Vagina (tissue), 2 donors: ENCODE results near the gene HMGXB3. TPM values are rescaled to one million over a fixed set of nuclear protein-coding genes. Genes with fewer than 3 reads are reported as not detected.
"Not testable (repeated sequence)": the region's sequence is repeated elsewhere in the genome, so short reads cannot be mapped to it uniquely, and the experiment has no call there.

Experiments used
- DNase-seq, 2 donors: peaks; one replicate each; pipeline ENCODE4 v3.0.0-alpha.2; 2017; ENCODE audit errors: extremely low spot score in 2 of 2
- H3K27ac ChIP-seq: fragments of 200-600 bp; sonication (generic); one replicate; pipeline ENCODE4 v1.5.1; 2019
- H3K27me3 ChIP-seq: fragments of 200-600 bp; sonication (generic); one replicate; pipeline ENCODE4 v1.5.1; 2019
- H3K36me3 ChIP-seq, 2 donors: fragments of 200-600 bp; sonication (generic); one replicate each; pipeline ENCODE4 v1.5.1; 2017 to 2019
- H3K4me1 ChIP-seq: fragments of 200-600 bp; sonication (generic); one replicate; pipeline ENCODE4 v1.5.1; 2019
- H3K4me3 ChIP-seq, 2 donors: fragments of 200-600 bp; sonication (generic); 1 replicate in 1 of 2; 2 replicates in 1 of 2; pipeline ENCODE4 v1.5.1; 2016 to 2019
- H3K9me3 ChIP-seq: fragments of 200-600 bp; sonication (generic); one replicate; pipeline ENCODE4 v1.5.1; 2019
- POLR2A ChIP-seq, 2 donors: fragments of 450-650 bp; IDR thresholded peaks; one replicate each; pipeline ENCODE4 v1.6.1; 2017; ENCODE audit warnings: antibody characterized with exemption in 2 of 2, mild to moderate bottlenecking in 2 of 2, moderate library complexity in 2 of 2
- POLR2AphosphoS5 ChIP-seq, 2 donors: sonication (generic); formaldehyde crosslinking; IDR thresholded peaks; one replicate each; pipeline ENCODE4 v1.9.0; 2017; ENCODE audit warnings: antibody characterized with exemption in 2 of 2, mild to moderate bottlenecking in 2 of 2, low read depth in 1 of 2; ENCODE audit not compliant: insufficient read depth in 1 of 2
- intact Hi-C: fragments of 100-400 bp; cut with DNase I; formaldehyde crosslinking; loops from one replicate; pipeline ENCODE4 v1.15.1; 2023
- total RNA-seq: library from RNA; depleted of rRNA; stranded (reverse); fragments of >200 nt; gene quantifications from one replicate; pipeline ENCODE4 v1.2.3, GENCODE V29; 2016
- TF ChIP-seq, protein P1 (sequence below), 3 experiments: fragments of 450-650 bp in 2 of 3; fragments of 200-600 bp in 1 of 3; sonication (generic) in 1 of 3; IDR thresholded peaks; one replicate each; pipeline ENCODE4 v1.5.1; 2017 to 2019; ENCODE audit warnings: antibody characterized with exemption in 3 of 3, mild to moderate bottlenecking in 2 of 3, moderate library complexity in 2 of 3

HMGXB3 gene
- total RNA-seq, 1 donor from 2014 or later, result 38.3 TPM

DNA sequence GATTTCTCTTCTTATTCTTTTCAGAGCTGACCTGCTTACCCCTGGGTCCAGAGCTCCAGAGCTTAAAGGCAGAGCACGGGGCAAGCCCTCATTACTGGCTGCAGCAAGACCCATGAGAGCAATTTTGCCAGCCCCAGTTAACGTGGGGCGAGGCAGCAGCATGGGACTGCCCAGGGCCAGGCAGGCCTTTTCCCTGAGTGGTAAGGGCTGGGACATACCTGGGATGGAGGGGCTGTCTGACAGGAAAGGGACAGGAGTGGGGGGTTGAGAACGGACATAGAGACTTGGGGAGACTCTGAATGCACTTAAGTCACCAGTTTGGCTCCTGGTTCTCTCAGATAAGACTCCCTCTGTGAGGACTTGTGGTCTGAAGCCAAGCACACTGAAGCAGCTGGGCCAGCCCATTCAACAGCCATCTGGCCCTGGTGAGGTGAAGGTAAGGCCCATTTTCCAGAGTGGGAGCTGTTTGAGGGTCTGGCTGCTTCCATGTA, 26.2 kb downstream of the HMGXB3 start:
- no peaks in the 10 kb centered on the region for H3K27me3 ChIP-seq
- H3K4me1 ChIP-seq, result peaks cover 12% of the 10 kb centered on the region
- H3K27ac ChIP-seq, result no peak overlapping the region
- intact Hi-C loops, result no loop called here
- H3K4me3 ChIP-seq, result no peak overlapping the region
- TF ChIP-seq, protein P1, sequence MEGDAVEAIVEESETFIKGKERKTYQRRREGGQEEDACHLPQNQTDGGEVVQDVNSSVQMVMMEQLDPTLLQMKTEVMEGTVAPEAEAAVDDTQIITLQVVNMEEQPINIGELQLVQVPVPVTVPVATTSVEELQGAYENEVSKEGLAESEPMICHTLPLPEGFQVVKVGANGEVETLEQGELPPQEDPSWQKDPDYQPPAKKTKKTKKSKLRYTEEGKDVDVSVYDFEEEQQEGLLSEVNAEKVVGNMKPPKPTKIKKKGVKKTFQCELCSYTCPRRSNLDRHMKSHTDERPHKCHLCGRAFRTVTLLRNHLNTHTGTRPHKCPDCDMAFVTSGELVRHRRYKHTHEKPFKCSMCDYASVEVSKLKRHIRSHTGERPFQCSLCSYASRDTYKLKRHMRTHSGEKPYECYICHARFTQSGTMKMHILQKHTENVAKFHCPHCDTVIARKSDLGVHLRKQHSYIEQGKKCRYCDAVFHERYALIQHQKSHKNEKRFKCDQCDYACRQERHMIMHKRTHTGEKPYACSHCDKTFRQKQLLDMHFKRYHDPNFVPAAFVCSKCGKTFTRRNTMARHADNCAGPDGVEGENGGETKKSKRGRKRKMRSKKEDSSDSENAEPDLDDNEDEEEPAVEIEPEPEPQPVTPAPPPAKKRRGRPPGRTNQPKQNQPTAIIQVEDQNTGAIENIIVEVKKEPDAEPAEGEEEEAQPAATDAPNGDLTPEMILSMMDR (IDR thresholded peaks at IDR 0.05), result no peak
- no peak for TF ChIP-seq POLR2AphosphoS5 (IDR thresholded peaks at IDR 0.05; ENCODE audit: insufficient read depth in 1 of 2, low read depth in 1 of 2)
- DNase-seq, result no peak
- no peaks in the 10 kb centered on the region for H3K9me3 ChIP-seq
- peaks cover 4 to 57% of the 10 kb centered on the region in 2 donors for H3K36me3 ChIP-seq

DNA sequence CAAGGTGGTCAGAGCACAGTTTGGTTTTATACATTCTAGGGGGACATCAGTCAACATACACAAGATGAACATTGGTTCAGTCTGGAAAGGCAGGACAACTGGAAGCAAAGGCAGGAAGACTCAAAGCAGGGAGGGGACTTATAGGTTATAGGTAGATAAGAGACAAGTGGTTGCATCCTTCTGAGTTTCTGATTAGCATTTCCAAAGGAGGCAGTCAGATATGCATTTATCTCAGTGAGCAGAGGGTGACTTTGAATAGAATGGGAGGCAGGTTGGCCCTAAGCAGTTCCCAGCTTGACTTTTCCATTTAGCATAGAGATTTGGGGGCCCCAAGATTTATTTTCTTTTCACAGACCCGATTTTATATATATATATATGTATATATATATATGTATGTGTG, 27.5 kb downstream of the HMGXB3 start:
- peaks cover 7 to 69% of the 10 kb centered on the region in 2 donors for H3K36me3 ChIP-seq

DNA sequence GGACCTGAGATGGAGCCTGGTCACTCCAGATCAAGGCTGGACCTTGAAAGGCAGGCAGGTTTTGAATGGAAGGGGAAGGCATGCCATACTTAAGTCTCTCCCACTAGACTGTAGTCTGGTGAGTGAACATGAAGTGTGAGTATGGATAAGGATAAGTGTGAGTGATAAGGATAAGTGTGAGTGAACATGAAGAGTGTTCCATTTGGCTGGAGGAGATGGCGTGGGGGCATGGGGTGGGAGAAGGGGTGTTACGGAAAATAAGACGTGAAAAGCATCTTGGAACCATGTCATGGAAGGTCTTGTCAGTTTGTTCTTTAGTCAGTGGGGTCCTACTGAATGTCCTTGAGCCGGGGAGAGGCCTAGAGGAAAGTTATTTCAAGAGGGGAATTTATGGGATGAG, 32.8 kb downstream of the HMGXB3 start:
- TF ChIP-seq POLR2AphosphoS5 (IDR thresholded peaks at IDR 0.05; ENCODE audit: insufficient read depth in 1 of 2, low read depth in 1 of 2) (no peak), POLR2A (IDR thresholded peaks at IDR 0.05) (no peak)
- TF ChIP-seq, protein P1 (IDR thresholded peaks at IDR 0.05), result no peak

More for the DNA sequence above, 27.5 kb downstream of the HMGXB3 start:
- H3K4me1 ChIP-seq, DNase-seq, intact Hi-C loops, H3K27ac ChIP-seq, H3K9me3 ChIP-seq, H3K27me3 ChIP-seq, H3K4me3 ChIP-seq: not testable (repeated sequence)

DNA sequence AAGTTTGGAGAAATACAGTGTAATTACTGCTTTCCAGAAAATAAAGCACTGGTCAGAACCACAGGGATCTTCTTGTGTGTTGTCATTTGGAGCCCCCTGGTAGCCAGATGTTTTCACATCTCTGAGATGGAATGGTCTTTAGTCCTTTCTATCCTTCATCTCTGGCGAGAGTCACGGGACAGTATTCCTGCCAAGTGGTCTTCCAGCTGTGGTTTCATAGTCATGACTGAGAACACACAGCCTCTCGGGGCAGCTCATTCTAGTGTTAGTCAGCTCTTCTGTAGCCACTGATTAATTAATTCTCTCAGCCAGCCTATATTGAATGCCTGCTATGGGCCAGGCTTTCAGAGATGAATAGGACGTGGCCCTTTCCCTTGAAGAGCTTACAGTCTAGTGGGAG, 34.1 kb downstream of the HMGXB3 start:
- DNase-seq, result no peak
- H3K27ac ChIP-seq, result no peak overlapping the region
- H3K9me3 ChIP-seq, result no peaks in the 10 kb centered on the region
- H3K4me1 ChIP-seq, result peaks cover 8% of the 10 kb centered on the region
- H3K27me3 ChIP-seq, result no peaks in the 10 kb centered on the region
- intact Hi-C loops, result no loop called here
- no peak overlapping the region for H3K4me3 ChIP-seq
- TF ChIP-seq POLR2A (IDR thresholded peaks at IDR 0.05) (no peak), POLR2AphosphoS5 (IDR thresholded peaks at IDR 0.05; ENCODE audit: insufficient read depth in 1 of 2, low read depth in 1 of 2) (no peak)
- TF ChIP-seq, protein P1 (IDR thresholded peaks at IDR 0.05), result no peak
- peaks cover 7 to 76% of the 10 kb centered on the region in 2 donors for H3K36me3 ChIP-seq

More for the DNA sequence above, 32.8 kb downstream of the HMGXB3 start:
- DNase-seq, result no peak
- peaks cover 8% of the 10 kb centered on the region for H3K4me1 ChIP-seq
- H3K4me3 ChIP-seq, result no peak overlapping the region
- H3K9me3 ChIP-seq, result no peaks in the 10 kb centered on the region
- H3K27me3 ChIP-seq, result no peaks in the 10 kb centered on the region
- intact Hi-C loops, result no loop called here
- peaks cover 7 to 63% of the 10 kb centered on the region in 2 donors for H3K36me3 ChIP-seq
- no peak overlapping the region for H3K27ac ChIP-seq

DNA sequence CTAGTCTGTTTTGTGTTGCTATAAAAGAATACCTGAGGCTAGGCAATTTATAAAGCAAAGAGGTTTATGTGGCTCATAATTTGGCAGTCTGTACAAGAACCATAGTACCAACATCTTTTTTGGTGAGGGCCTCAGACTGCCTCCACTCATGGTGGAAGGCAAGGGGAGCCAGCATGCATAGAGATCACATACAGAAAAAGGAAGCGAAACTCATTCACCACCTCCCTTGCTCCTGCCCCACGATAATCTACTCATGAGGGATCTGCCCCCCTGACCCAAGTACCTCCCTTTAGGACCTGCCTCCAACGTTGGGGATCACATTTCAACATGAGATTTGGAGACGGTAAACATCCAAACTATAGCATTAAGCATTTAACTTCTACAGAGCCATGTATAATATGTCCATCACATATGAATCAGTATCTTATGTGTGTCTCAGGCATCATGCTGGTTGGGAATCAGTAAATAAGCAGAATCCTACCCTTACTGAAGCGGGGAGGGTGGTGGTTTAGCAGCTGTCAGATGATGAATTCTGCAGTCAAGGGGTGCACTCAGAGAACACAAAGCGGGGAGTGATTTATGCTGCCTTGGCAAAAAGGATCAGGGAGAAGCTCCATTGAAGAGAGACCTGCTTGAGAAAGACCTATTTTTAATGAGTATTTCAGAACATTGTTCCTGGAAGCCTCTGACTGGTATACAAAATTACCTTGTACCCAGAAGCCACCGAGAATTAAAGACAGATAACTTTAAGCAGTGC, 34.8 kb downstream of the HMGXB3 start:
- H3K27ac ChIP-seq, result no peak overlapping the region
- TF ChIP-seq POLR2AphosphoS5 (IDR thresholded peaks at IDR 0.05; ENCODE audit: insufficient read depth in 1 of 2, low read depth in 1 of 2) (no peak), POLR2A (IDR thresholded peaks at IDR 0.05) (no peak)
- TF ChIP-seq, protein P1 (IDR thresholded peaks at IDR 0.05), result no peak
- H3K27me3 ChIP-seq, result no peaks in the 10 kb centered on the region
- peaks cover 8% of the 10 kb centered on the region for H3K4me1 ChIP-seq
- intact Hi-C loops, result no loop called here
- no peak overlapping the region for H3K4me3 ChIP-seq
- DNase-seq, result no peak
- peaks cover 7 to 80% of the 10 kb centered on the region in 2 donors for H3K36me3 ChIP-seq
- no peaks in the 10 kb centered on the region for H3K9me3 ChIP-seq
